ENCODE data around the gene NUP85. TPM values are rescaled to one million over a fixed set of nuclear protein-coding genes. Genes with fewer than 3 reads are reported as not detected.

NUP85 gene
- total and polyA plus RNA-seq, 4 donors: 15.2 to 36.3 (median 29.5) TPM

DNA sequence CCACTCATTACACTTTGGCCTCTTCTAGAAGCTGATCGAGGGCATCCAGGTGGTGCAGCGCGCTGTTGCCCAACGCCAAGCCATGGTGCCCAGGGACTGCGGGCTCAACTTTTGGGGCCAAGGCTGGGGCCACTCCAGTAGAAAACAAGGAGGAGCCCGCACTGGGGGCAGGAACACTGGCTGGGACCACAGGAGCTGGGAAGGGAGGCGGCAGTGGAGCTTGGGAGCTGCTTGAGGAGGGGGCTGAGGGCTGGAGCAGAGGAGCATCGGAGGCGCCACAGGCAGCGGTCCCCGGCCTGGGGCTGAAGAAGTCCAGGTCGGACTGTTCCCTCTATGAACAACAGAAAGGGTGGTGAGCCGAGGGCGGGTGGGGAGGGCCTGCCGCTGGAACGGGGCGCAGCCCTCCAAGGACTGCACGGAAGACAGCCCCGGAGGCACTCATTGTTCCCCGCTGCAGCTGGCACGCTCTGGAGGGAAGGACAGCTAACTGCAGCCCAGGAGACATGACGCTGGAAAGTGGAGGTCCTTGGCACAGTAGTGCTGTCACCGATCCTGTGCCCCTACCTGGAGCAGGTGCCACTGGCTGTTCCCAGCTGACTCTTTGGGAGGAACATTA is 34.4 kb downstream of the NUP85 start:
- DNase-seq (ENCODE audit: low spot score): no peak
- no peaks in the 10 kb centered on the region for H3K27me3 ChIP-seq (ENCODE audit: control insufficient read depth in 4 of 4, insufficient read depth in 4 of 4, low read length in 3 of 4)
- H3K4me1 ChIP-seq (ENCODE audit: control insufficient read depth in 4 of 4, insufficient read depth in 4 of 4, low read length in 3 of 4): peaks cover 0 to 7% (median 3%) of the 10 kb centered on the region in 4 donors
- TF ChIP-seq TAF1 (conservative IDR thresholded peaks at IDR 0.05) (no peak), JUND (IDR thresholded peaks at IDR 0.05) (no peak), HNF4A (conservative IDR thresholded peaks at IDR 0.05) (no peak)
- TF ChIP-seq, protein P1, sequence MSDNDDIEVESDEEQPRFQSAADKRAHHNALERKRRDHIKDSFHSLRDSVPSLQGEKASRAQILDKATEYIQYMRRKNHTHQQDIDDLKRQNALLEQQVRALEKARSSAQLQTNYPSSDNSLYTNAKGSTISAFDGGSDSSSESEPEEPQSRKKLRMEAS (IDR thresholded peaks at IDR 0.05): no peak
- TF ChIP-seq, protein P2, sequence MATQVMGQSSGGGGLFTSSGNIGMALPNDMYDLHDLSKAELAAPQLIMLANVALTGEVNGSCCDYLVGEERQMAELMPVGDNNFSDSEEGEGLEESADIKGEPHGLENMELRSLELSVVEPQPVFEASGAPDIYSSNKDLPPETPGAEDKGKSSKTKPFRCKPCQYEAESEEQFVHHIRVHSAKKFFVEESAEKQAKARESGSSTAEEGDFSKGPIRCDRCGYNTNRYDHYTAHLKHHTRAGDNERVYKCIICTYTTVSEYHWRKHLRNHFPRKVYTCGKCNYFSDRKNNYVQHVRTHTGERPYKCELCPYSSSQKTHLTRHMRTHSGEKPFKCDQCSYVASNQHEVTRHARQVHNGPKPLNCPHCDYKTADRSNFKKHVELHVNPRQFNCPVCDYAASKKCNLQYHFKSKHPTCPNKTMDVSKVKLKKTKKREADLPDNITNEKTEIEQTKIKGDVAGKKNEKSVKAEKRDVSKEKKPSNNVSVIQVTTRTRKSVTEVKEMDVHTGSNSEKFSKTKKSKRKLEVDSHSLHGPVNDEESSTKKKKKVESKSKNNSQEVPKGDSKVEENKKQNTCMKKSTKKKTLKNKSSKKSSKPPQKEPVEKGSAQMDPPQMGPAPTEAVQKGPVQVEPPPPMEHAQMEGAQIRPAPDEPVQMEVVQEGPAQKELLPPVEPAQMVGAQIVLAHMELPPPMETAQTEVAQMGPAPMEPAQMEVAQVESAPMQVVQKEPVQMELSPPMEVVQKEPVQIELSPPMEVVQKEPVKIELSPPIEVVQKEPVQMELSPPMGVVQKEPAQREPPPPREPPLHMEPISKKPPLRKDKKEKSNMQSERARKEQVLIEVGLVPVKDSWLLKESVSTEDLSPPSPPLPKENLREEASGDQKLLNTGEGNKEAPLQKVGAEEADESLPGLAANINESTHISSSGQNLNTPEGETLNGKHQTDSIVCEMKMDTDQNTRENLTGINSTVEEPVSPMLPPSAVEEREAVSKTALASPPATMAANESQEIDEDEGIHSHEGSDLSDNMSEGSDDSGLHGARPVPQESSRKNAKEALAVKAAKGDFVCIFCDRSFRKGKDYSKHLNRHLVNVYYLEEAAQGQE (IDR thresholded peaks at IDR 0.05): no peak
- peaks cover 16 to 84% (median 51%) of the 10 kb centered on the region in 4 donors for H3K36me3 ChIP-seq (ENCODE audit: control insufficient read depth in 4 of 4, insufficient read depth in 3 of 4, low read depth in 1 of 4, low read length in 3 of 4)
- H3K9ac ChIP-seq (ENCODE audit: low read depth in 1 of 2, low read length in 2 of 2): no peak overlapping the region
- no peaks in the 10 kb centered on the region for H3K9me3 ChIP-seq (ENCODE audit: control insufficient read depth in 4 of 4, low read length in 3 of 4)
- 91% methylated on average over 23 of the region's 23 CpGs for WGBS
- no peak overlapping the region for H3K4me3 ChIP-seq (ENCODE audit: low read depth in 1 of 3, low read length in 3 of 3)
- no peak overlapping the region for H3K27ac ChIP-seq (ENCODE audit: low read depth in 1 of 2, low read length in 2 of 2)

DNA sequence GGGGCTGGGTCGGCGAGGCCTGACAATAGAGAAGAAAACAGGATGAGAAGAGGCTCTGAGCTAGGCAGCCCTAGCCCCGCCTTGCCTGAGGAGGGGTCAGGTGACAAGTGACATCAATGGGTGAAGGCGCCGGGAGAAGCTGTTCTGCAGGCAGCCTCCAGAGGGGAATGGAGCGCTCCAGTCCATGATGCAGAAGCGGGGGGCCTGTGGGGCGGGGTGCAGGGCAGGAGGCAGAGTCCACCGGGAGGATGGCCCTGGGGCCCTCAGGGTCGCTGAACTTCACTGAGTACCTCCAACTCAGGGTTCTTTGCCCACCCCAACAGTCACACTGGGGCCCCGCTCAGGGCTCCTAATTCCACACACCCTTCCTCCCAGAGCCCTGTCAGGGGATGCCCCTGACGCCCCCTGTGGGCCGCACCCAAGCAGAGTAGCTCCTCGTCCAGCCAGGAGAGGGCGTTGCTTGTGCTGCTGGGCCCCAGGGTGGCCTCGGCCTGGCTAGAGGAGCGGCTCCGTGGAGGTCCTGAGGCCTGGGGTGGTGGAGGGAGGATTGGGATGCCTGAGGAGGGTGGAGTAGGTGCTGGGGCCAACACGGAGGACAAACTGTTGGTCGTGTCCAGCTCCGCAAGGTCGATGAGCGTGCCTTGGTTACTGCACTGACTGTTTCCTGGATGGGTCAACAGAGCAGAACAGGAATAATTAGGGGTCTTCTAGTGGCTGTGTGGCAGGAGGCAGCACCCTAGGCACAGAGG is 35.1 kb downstream of the NUP85 start:
- DNase-seq (ENCODE audit: low spot score): peak; percentile 48
- Histone ChIP-seq H3K9me3 (ENCODE audit: control insufficient read depth in 4 of 4, low read length in 3 of 4) (no peaks in the 10 kb centered on the region), H3K4me3 (ENCODE audit: low read depth in 1 of 3, low read length in 3 of 3) (no peak overlapping the region), H3K4me1 (ENCODE audit: control insufficient read depth in 4 of 4, insufficient read depth in 4 of 4, low read length in 3 of 4) (peaks cover 0 to 7% (median 3%) of the 10 kb centered on the region in 4 donors), H3K9ac (ENCODE audit: low read depth in 1 of 2, low read length in 2 of 2) (no peak overlapping the region), H3K27me3 (ENCODE audit: control insufficient read depth in 4 of 4, insufficient read depth in 4 of 4, low read length in 3 of 4) (no peaks in the 10 kb centered on the region), H3K27ac (ENCODE audit: low read depth in 1 of 2, low read length in 2 of 2) (no peak overlapping the region), H3K36me3 (ENCODE audit: control insufficient read depth in 4 of 4, insufficient read depth in 3 of 4, low read depth in 1 of 4, low read length in 3 of 4) (peaks cover 16 to 84% (median 48%) of the 10 kb centered on the region in 4 donors)
- WGBS: 77% methylated on average over 23 of the region's 23 CpGs
- TF ChIP-seq, protein P3, sequence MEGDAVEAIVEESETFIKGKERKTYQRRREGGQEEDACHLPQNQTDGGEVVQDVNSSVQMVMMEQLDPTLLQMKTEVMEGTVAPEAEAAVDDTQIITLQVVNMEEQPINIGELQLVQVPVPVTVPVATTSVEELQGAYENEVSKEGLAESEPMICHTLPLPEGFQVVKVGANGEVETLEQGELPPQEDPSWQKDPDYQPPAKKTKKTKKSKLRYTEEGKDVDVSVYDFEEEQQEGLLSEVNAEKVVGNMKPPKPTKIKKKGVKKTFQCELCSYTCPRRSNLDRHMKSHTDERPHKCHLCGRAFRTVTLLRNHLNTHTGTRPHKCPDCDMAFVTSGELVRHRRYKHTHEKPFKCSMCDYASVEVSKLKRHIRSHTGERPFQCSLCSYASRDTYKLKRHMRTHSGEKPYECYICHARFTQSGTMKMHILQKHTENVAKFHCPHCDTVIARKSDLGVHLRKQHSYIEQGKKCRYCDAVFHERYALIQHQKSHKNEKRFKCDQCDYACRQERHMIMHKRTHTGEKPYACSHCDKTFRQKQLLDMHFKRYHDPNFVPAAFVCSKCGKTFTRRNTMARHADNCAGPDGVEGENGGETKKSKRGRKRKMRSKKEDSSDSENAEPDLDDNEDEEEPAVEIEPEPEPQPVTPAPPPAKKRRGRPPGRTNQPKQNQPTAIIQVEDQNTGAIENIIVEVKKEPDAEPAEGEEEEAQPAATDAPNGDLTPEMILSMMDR (IDR thresholded peaks at IDR 0.05; ENCODE audit: low read depth, low read length, missing input control): peak; percentile 32
- TF ChIP-seq RAD21 (IDR thresholded peaks at IDR 0.05) (peak in 1 of 2 donors; percentile 62), NR2F2 (IDR thresholded peaks at IDR 0.05) (no peak)

DNA sequence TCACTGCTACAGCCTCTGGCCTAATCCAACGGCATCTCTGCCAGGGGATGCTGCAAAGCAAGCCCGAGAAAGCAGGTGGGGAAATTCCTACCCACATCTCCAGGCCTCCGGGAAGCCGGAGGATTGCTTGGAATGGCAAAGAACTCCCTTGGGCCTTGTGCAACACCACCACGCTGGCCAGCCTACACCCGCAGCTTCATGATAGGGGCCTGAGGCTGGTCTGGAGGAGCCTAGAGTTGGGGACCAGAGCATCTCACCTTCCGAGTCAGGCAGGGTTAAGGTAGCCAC is 35.6 kb downstream of the NUP85 start:
- Histone ChIP-seq H3K27ac (ENCODE audit: low read depth in 1 of 2, low read length in 2 of 2) (no peak overlapping the region), H3K27me3 (ENCODE audit: control insufficient read depth in 4 of 4, insufficient read depth in 4 of 4, low read length in 3 of 4) (no peaks in the 10 kb centered on the region), H3K36me3 (ENCODE audit: control insufficient read depth in 4 of 4, insufficient read depth in 3 of 4, low read depth in 1 of 4, low read length in 3 of 4) (peaks cover 17 to 84% (median 48%) of the 10 kb centered on the region in 4 donors), H3K9me3 (ENCODE audit: control insufficient read depth in 4 of 4, low read length in 3 of 4) (no peaks in the 10 kb centered on the region), H3K9ac (ENCODE audit: low read depth in 1 of 2, low read length in 2 of 2) (no peak overlapping the region), H3K4me3 (ENCODE audit: low read depth in 1 of 3, low read length in 3 of 3) (no peak overlapping the region), H3K4me1 (ENCODE audit: control insufficient read depth in 4 of 4, insufficient read depth in 4 of 4, low read length in 3 of 4) (peaks cover 0 to 7% (median 3%) of the 10 kb centered on the region in 4 donors)
- WGBS: 95% methylated on average over 7 of the region's 7 CpGs
- DNase-seq (ENCODE audit: low spot score): no peak
- TF ChIP-seq JUND (IDR thresholded peaks at IDR 0.05) (no peak), HNF4A (conservative IDR thresholded peaks at IDR 0.05) (no peak), NR2F2 (IDR thresholded peaks at IDR 0.05) (no peak), TAF1 (conservative IDR thresholded peaks at IDR 0.05) (no peak), SP1 (IDR thresholded peaks at IDR 0.05) (no peak), FOXA2 (IDR thresholded peaks at IDR 0.05) (no peak), EGR1 (IDR thresholded peaks at IDR 0.05; ENCODE audit: low read depth in 2 of 2) (no peak), HNF4G (IDR thresholded peaks at IDR 0.05) (no peak), GABPA (IDR thresholded peaks at IDR 0.05 in 1 of 2, conservative IDR thresholded peaks at IDR 0.05 in 1 of 2) (no peak), RXRA (IDR thresholded peaks at IDR 0.05) (no peak)
- TF ChIP-seq, protein P4, sequence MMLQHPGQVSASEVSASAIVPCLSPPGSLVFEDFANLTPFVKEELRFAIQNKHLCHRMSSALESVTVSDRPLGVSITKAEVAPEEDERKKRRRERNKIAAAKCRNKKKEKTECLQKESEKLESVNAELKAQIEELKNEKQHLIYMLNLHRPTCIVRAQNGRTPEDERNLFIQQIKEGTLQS (IDR thresholded peaks at IDR 0.05): no peak
- TF ChIP-seq, protein P2 (IDR thresholded peaks at IDR 0.05): no peak
- TF ChIP-seq, protein P1 (IDR thresholded peaks at IDR 0.05): no peak

Measured in liver (tissue), 9 donors.